Endothelial cell of umbilical vein (primary cell): ENCODE results near the gene COL21A1. TPM values are rescaled to one million over a fixed set of nuclear protein-coding genes. Genes with fewer than 3 reads are reported as not detected.

Experiments used
- BruUV-seq: library from RNA; stranded (reverse); fragments of 400-500 nt; replicated peaks from 2 replicates; lab custom pipeline; 2021; lab: Mats Ljungman, UMichigan
- CTCF ChIA-PET: fragments of 300-600, 350-600 bp; sonication (Branson Sonifier 250); formaldehyde crosslinking; loops from one replicate; lab custom pipeline; 2021; ENCODE audit warnings: antibody characterized with exemption, inconsistent platforms; lab: Charles Lee
- POLR2A ChIA-PET: fragments of 300-600, 350-600 bp; sonication (Branson Sonifier 250); formaldehyde crosslinking; loops from one replicate; lab custom pipeline; 2021; ENCODE audit warnings: antibody characterized with exemption, inconsistent platforms; lab: Charles Lee
- DNase-seq: peaks from one replicate; pipeline ENCODE4 v3.0.0-alpha.2; 2011; ENCODE audit warnings: low read depth, low spot score
- FAIRE-seq: peaks from 2 replicates; lab custom pipeline; 2011; peaks lifted over from hg19 to GRCh38; lab: Jason Lieb, UNC
- H2AFZ ChIP-seq: 2 replicates; pipeline ENCODE4 v1.6.0; 2012; ENCODE audit warnings: low read depth, low read length, control low read depth, inconsistent platforms
- H3K27ac ChIP-seq: 2 replicates; pipeline ENCODE4 v1.5.1; 2011; ENCODE audit warnings: low read depth, mild to moderate bottlenecking, control low read depth, low read length, moderate library complexity; ENCODE audit not compliant: insufficient read depth
- H3K27me3 ChIP-seq, 2 experiments: 2 replicates each; pipeline versions ENCODE4 v1.6.0 to v1.6.1; 2011; ENCODE audit warnings: low read length in 2 of 2, mixed read lengths in 1 of 2; ENCODE audit not compliant: control insufficient read depth in 2 of 2, insufficient read depth in 2 of 2
- H3K36me3 ChIP-seq, 2 experiments: 2 replicates in 1 of 2; 3 replicates in 1 of 2; pipeline ENCODE4 v1.5.1; 2011; ENCODE audit warnings: low read length in 2 of 2, mild to moderate bottlenecking in 1 of 2, moderate library complexity in 1 of 2; ENCODE audit not compliant: control insufficient read depth in 2 of 2, insufficient read depth in 2 of 2; ENCODE audit errors: extremely low read depth in 1 of 2
- H3K4me1 ChIP-seq: 3 replicates; pipeline ENCODE4 v1.5.1; 2011; ENCODE audit warnings: mild to moderate bottlenecking, low read length; ENCODE audit not compliant: control insufficient read depth, insufficient read depth; ENCODE audit errors: extremely low read depth
- H3K4me2 ChIP-seq: 2 replicates; pipeline ENCODE4 v1.6.1; 2011; ENCODE audit warnings: low read length, control low read depth, mixed read lengths; ENCODE audit not compliant: insufficient read depth
- H3K4me3 ChIP-seq, 3 experiments: fragments of 200-600 bp in 1 of 3; sonication (generic), shearing (Covaris generic) in 1 of 3; replicated peaks in 1 of 3; 2 replicates each; pipeline ENCODE4 v1.5.1; 2011 to 2016; ENCODE audit warnings: control low read depth in 3 of 3, low read length in 3 of 3, mild to moderate bottlenecking in 2 of 3, inconsistent platforms in 1 of 3, low read depth in 1 of 3, moderate library complexity in 1 of 3; ENCODE audit not compliant: insufficient read depth in 1 of 3
- H3K79me2 ChIP-seq: 2 replicates; pipeline ENCODE4 v1.6.0; 2012; ENCODE audit warnings: low read length, inconsistent platforms; ENCODE audit not compliant: control insufficient read depth, insufficient read depth
- H3K9ac ChIP-seq: replicated peaks from 2 replicates; pipeline ENCODE3; 2011; ENCODE audit warnings: low read length, control low read depth; ENCODE audit not compliant: insufficient read depth; ENCODE audit errors: extremely low read depth
- H3K9me1 ChIP-seq: replicated peaks from 3 replicates; pipeline ENCODE4 v1.6.0; 2011; ENCODE audit warnings: mild to moderate bottlenecking, low read length; ENCODE audit not compliant: control insufficient read depth, insufficient read depth; ENCODE audit errors: extremely low read depth
- H3K9me3 ChIP-seq: replicated peaks from 2 replicates; pipeline ENCODE4 v1.5.1; 2012; ENCODE audit warnings: low read length, inconsistent platforms; ENCODE audit not compliant: control insufficient read depth, insufficient read depth
- H4K20me1 ChIP-seq: replicated peaks from 2 replicates; pipeline ENCODE3; 2011; ENCODE audit warnings: mild to moderate bottlenecking, low read length; ENCODE audit not compliant: control insufficient read depth, insufficient read depth; ENCODE audit errors: extremely low read depth
- EZH2 ChIP-seq: IDR thresholded peaks from 2 replicates; pipeline ENCODE4 v1.6.1; 2012; ENCODE audit warnings: borderline replicate concordance, low read depth, mild to moderate bottlenecking, moderate library complexity, low read length, inconsistent platforms; ENCODE audit not compliant: severe bottlenecking
- FOS ChIP-seq: IDR thresholded peaks from 2 replicates; pipeline ENCODE4 v1.6.1; 2011; ENCODE audit warnings: mild to moderate bottlenecking, low read length, moderate library complexity, borderline replicate concordance; ENCODE audit not compliant: insufficient read depth
- GATA2 ChIP-seq: IDR thresholded peaks from 2 replicates; pipeline ENCODE4 v1.7.0; 2011; ENCODE audit warnings: low read depth, mild to moderate bottlenecking, moderate library complexity, mixed read lengths, low read length; ENCODE audit not compliant: insufficient read length, insufficient read depth
- JUN ChIP-seq: IDR thresholded peaks from 2 replicates; pipeline ENCODE4 v1.6.1; 2011; ENCODE audit warnings: borderline replicate concordance, low read depth; ENCODE audit not compliant: insufficient read length, insufficient read depth
- MYC ChIP-seq: IDR thresholded peaks from one replicate; pipeline ENCODE4 v1.6.1; 2011; ENCODE audit warnings: mild to moderate bottlenecking, low read depth, low read length
- POLR2A ChIP-seq: IDR thresholded peaks from 2 replicates; pipeline ENCODE4 v1.6.1; 2012; ENCODE audit warnings: low read depth, mild to moderate bottlenecking, control low read depth, low read length
- POLR2AphosphoS5 ChIP-seq: IDR thresholded peaks from 2 replicates; pipeline ENCODE4 v1.6.1; 2012; ENCODE audit warnings: low read depth, mild to moderate bottlenecking, control low read depth, low read length, moderate library complexity; ENCODE audit not compliant: insufficient read depth
- dilution Hi-C: fragments of 300-500 bp; cut with MboI; formaldehyde crosslinking; loops from one replicate; pipeline ENCODE4 v1.15.0; 2019; ENCODE audit warnings: low sequenced_read_pairs; ENCODE audit not compliant: extremely low pct_ligation_motif_present
- intact Hi-C: fragments of 100-400 bp; cut with micrococcal nuclease; formaldehyde crosslinking; loops from one replicate; pipeline ENCODE4 v1.10.0; 2022
- polyA plus RNA-seq, 4 experiments: library from polyadenylated mRNA; depleted of rRNA in 3 of 4; stranded (reverse) in 3 of 4; unstranded in 1 of 4; fragments of >200 nt; gene quantifications; 2 replicates each; pipeline versions ENCODE4 v1.2.1 to v1.2.3, GENCODE V29; 2011 to 2012; ENCODE audit warnings: missing spikeins in 1 of 4
- total RNA-seq: library from RNA; stranded (reverse); gene quantifications from 2 replicates; pipeline ENCODE4 v1.2.3, GENCODE V29; 2021
- TF ChIP-seq, protein P1 (sequence below): IDR thresholded peaks from 2 replicates; pipeline ENCODE4 v1.6.1; 2011; ENCODE audit not compliant: insufficient read depth, insufficient read length
- TF ChIP-seq, protein P2 (sequence below), 2 donors: IDR thresholded peaks; 1 replicate in 1 of 2; 2 replicates in 1 of 2; pipeline ENCODE4 v1.5.1; 2011; ENCODE audit warnings: low read length in 2 of 2, mild to moderate bottlenecking in 2 of 2, moderate library complexity in 2 of 2, control low read depth in 1 of 2, inconsistent platforms in 1 of 2, low read depth in 1 of 2; ENCODE audit not compliant: insufficient read depth in 1 of 2; ENCODE audit errors: extremely low read depth in 1 of 2

COL21A1 gene
- total and polyA plus RNA-seq, 2 donors (not counting 3 experiments of a cell fraction or from before 2014, with no cell fraction given): 0.22 to 1.4 TPM

DNA sequence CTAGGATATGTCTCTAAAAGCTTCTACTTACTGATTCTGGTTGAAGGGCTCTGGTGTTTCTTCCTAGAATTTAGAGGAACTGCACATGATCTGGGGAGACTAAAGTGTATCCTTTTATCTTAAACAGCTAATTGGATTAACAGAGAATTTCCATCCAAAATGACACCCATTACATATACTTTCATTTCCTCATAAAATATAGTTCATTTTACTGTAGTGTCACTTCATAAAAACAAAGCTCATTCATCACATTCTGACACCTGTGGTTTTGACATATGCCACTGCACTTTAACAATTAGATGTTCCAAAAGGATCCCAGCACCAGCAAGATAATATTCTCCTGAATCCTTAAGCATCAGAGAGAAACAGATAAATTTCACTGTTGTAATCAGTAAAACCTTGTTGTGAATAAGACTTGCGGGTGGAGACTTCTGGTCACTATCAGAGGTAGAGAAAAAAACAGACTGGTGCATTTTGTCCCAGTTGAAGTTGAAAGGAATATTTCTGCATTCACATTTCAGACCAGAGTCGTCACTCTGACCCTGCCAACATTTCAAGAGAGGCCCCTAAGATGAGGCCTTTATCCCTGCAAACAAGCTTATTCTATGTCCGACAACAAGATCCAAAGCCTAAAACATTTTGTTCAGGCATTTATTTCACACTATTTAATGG, 196.7 kb downstream of the COL21A1 start:
- no peak overlapping the region for H3K27ac ChIP-seq
- BruUV-seq: no TSS peak
- FAIRE-seq (no peak), DNase-seq (no peak)
- H2AFZ ChIP-seq: no peak overlapping the region
- no peak for TF ChIP-seq FOS
- TF ChIP-seq POLR2A: no peak
- TF ChIP-seq, protein P1, sequence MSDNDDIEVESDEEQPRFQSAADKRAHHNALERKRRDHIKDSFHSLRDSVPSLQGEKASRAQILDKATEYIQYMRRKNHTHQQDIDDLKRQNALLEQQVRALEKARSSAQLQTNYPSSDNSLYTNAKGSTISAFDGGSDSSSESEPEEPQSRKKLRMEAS: no peak
- TF ChIP-seq JUN: no peak
- TF ChIP-seq, protein P2, sequence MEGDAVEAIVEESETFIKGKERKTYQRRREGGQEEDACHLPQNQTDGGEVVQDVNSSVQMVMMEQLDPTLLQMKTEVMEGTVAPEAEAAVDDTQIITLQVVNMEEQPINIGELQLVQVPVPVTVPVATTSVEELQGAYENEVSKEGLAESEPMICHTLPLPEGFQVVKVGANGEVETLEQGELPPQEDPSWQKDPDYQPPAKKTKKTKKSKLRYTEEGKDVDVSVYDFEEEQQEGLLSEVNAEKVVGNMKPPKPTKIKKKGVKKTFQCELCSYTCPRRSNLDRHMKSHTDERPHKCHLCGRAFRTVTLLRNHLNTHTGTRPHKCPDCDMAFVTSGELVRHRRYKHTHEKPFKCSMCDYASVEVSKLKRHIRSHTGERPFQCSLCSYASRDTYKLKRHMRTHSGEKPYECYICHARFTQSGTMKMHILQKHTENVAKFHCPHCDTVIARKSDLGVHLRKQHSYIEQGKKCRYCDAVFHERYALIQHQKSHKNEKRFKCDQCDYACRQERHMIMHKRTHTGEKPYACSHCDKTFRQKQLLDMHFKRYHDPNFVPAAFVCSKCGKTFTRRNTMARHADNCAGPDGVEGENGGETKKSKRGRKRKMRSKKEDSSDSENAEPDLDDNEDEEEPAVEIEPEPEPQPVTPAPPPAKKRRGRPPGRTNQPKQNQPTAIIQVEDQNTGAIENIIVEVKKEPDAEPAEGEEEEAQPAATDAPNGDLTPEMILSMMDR (IDR thresholded peaks at IDR 0.05; ENCODE audit: extremely low read depth in 1 of 2, insufficient read depth in 1 of 2, low read depth in 1 of 2, low read length in 2 of 2): no peak
- no peak for TF ChIP-seq EZH2
- no peak for TF ChIP-seq POLR2AphosphoS5
- no peak for TF ChIP-seq MYC
- no peak for TF ChIP-seq GATA2
- H3K4me1 ChIP-seq: peaks cover 28% of the 10 kb centered on the region
- no peak overlapping the region for H3K9ac ChIP-seq
- POLR2A ChIA-PET: no interaction called here
- no peaks in the 10 kb centered on the region for H3K9me3 ChIP-seq
- H3K27me3 ChIP-seq: no peaks in the 10 kb centered on the region
- H4K20me1 ChIP-seq: no peaks in the 10 kb centered on the region
- intact Hi-C loops (no loop called here), dilution Hi-C loops (no loop called here)
- H3K4me2 ChIP-seq: no peak overlapping the region
- H3K4me3 ChIP-seq: no peak overlapping the region
- CTCF ChIA-PET: interaction anchor here (1.0 kb wide), 1 partner anchor 13 kb away, joined by 3 read pairs; no protein-coding TSS in a partner anchor
- H3K9me1 ChIP-seq: no peaks in the 10 kb centered on the region
- no peaks in the 10 kb centered on the region for H3K79me2 ChIP-seq
- no peaks in the 10 kb centered on the region for H3K36me3 ChIP-seq
